Measurements from ENCODE around the gene EXOG.
A peak's percentile ranks its signal among the peaks of the same experiment; 100 is the strongest.

DNA sequence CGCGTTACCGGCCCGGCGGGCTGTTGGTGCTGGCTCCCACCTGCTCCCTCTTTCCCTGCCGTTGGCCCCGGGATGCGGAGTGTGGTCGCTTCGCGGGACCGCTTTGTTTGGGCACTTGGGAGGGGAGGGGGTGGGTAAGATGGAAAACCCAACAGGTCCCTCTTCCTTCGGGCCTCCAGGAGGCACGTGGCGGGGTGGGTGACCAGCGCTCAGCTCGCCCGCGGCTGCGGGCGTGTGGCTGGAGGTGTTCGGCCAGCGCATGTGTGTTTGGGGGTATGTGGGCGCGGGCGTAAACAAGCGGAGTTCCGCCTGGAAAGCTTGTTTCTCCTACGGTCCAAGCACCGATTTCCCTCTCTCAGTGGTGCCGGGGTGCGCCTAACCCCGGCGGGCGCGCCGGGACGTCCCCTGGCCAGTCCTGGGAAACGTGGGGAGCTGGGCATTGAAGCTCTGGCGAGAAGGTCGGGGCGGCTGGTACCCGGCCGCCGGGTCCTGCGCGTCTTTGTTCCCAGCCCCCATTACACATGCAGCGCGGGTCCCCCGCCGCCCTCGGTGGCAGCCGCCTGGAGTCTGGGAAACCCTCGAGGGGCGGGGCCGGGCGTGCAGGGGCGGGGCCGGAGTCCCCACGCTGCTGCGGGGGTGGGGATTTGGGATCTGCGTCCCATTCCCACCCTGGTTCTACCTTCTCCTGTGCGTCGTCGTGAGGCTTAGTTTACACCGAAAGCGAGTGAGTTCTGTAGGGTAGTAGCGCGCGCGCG is 41.1 kb upstream of the EXOG start:
- TF ChIP-seq POLR2A (IDR thresholded peaks at IDR 0.05; ENCODE audit: borderline replicate concordance, extremely low read depth, insufficient read depth, insufficient read length): peak; percentile 63
- TF ChIP-seq, protein P1, sequence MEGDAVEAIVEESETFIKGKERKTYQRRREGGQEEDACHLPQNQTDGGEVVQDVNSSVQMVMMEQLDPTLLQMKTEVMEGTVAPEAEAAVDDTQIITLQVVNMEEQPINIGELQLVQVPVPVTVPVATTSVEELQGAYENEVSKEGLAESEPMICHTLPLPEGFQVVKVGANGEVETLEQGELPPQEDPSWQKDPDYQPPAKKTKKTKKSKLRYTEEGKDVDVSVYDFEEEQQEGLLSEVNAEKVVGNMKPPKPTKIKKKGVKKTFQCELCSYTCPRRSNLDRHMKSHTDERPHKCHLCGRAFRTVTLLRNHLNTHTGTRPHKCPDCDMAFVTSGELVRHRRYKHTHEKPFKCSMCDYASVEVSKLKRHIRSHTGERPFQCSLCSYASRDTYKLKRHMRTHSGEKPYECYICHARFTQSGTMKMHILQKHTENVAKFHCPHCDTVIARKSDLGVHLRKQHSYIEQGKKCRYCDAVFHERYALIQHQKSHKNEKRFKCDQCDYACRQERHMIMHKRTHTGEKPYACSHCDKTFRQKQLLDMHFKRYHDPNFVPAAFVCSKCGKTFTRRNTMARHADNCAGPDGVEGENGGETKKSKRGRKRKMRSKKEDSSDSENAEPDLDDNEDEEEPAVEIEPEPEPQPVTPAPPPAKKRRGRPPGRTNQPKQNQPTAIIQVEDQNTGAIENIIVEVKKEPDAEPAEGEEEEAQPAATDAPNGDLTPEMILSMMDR (IDR thresholded peaks at IDR 0.05 in 2 of 3, conservative IDR thresholded peaks at IDR 0.05 in 1 of 3; ENCODE audit: borderline replicate concordance in 1 of 3, insufficient read depth in 1 of 3, low read depth in 2 of 3, low read length in 2 of 3): no peak
- TF ChIP-seq, protein P2, sequence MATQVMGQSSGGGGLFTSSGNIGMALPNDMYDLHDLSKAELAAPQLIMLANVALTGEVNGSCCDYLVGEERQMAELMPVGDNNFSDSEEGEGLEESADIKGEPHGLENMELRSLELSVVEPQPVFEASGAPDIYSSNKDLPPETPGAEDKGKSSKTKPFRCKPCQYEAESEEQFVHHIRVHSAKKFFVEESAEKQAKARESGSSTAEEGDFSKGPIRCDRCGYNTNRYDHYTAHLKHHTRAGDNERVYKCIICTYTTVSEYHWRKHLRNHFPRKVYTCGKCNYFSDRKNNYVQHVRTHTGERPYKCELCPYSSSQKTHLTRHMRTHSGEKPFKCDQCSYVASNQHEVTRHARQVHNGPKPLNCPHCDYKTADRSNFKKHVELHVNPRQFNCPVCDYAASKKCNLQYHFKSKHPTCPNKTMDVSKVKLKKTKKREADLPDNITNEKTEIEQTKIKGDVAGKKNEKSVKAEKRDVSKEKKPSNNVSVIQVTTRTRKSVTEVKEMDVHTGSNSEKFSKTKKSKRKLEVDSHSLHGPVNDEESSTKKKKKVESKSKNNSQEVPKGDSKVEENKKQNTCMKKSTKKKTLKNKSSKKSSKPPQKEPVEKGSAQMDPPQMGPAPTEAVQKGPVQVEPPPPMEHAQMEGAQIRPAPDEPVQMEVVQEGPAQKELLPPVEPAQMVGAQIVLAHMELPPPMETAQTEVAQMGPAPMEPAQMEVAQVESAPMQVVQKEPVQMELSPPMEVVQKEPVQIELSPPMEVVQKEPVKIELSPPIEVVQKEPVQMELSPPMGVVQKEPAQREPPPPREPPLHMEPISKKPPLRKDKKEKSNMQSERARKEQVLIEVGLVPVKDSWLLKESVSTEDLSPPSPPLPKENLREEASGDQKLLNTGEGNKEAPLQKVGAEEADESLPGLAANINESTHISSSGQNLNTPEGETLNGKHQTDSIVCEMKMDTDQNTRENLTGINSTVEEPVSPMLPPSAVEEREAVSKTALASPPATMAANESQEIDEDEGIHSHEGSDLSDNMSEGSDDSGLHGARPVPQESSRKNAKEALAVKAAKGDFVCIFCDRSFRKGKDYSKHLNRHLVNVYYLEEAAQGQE (IDR thresholded peaks at IDR 0.05; ENCODE audit: low read depth): no peak
- TF ChIP-seq EZH2 (IDR thresholded peaks at IDR 0.05): no peak
- no peak for TF ChIP-seq CEBPB (IDR thresholded peaks at IDR 0.05; ENCODE audit: low read depth)
